Measurements from ENCODE around the gene KIF26B. TPM values are rescaled to one million over a fixed set of nuclear protein-coding genes. Genes with fewer than 3 reads are reported as not detected.
A peak's percentile ranks its signal among the peaks of the same experiment; 100 is the strongest.

Gene KIF26B
- total RNA-seq, 1 donor from 2014 or later, result 0.49 TPM

DNA sequence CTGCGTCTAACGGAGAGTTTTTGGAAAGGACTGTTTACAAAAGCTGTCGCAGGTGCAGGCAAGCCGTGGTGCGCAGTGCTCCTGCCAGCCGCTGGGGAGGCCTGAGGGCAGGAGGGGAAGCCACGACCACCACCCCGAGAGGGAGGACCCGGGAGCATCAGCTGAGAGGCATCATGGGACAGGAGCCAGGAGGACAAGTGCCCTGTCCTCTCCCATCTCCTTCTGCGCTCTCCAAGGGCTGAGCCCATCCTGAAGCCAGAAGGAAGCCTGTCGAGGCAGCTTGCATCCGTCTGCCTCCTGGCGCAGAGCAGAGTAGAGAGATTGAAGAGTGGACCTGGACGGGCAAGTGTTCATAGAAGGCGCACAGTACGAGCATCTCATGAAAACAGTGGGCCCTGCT is 310.9 kb downstream of the KIF26B start:
- Histone ChIP-seq H3K27me3 (no peaks in the 10 kb centered on the region), H3K27ac (no peak overlapping the region), H3K4me1 (no peaks in the 10 kb centered on the region), H3K9me3 (no peaks in the 10 kb centered on the region), H3K36me3 (no peaks in the 10 kb centered on the region), H3K4me3 (no peak overlapping the region)
- no peak for DNase-seq (ENCODE audit: extremely low spot score in 2 of 2)
- intact Hi-C loops (cut with DNase I), result no loop called here
- no peak for TF ChIP-seq POLR2A (IDR thresholded peaks at IDR 0.05)
- no peak for TF ChIP-seq POLR2AphosphoS5 (IDR thresholded peaks at IDR 0.05; ENCODE audit: insufficient read depth in 1 of 2, low read depth in 1 of 2)
- TF ChIP-seq CTCF (IDR thresholded peaks at IDR 0.05), result no peak

GRCh38 chr1:245466261-245466660 is 311.5 kb downstream of the KIF26B start:
- no peak for TF ChIP-seq POLR2A (IDR thresholded peaks at IDR 0.05)
- intact Hi-C loops (cut with DNase I), result no loop called here
- no peaks in the 10 kb centered on the region for H3K36me3 ChIP-seq
- no peak overlapping the region for H3K27ac ChIP-seq
- no peak for DNase-seq (ENCODE audit: extremely low spot score in 2 of 2)
- H3K9me3 ChIP-seq, result no peaks in the 10 kb centered on the region
- H3K4me3 ChIP-seq, result no peak overlapping the region
- H3K27me3 ChIP-seq, result no peaks in the 10 kb centered on the region
- H3K4me1 ChIP-seq, result no peaks in the 10 kb centered on the region

GRCh38 chr1:245467804-245468203 is 313.0 kb downstream of the KIF26B start:
- peak in 1 of 2 donors; percentile 5 for DNase-seq (ENCODE audit: extremely low spot score in 2 of 2)
- intact Hi-C loops (cut with DNase I), result no loop called here
- Histone ChIP-seq H3K27ac (no peak overlapping the region), H3K36me3 (no peaks in the 10 kb centered on the region), H3K9me3 (no peaks in the 10 kb centered on the region), H3K4me3 (no peak overlapping the region), H3K4me1 (no peaks in the 10 kb centered on the region), H3K27me3 (no peaks in the 10 kb centered on the region)
- TF ChIP-seq CTCF (IDR thresholded peaks at IDR 0.05) (no peak), POLR2AphosphoS5 (IDR thresholded peaks at IDR 0.05; ENCODE audit: insufficient read depth in 1 of 2, low read depth in 1 of 2) (no peak), POLR2A (IDR thresholded peaks at IDR 0.05) (no peak)

DNA sequence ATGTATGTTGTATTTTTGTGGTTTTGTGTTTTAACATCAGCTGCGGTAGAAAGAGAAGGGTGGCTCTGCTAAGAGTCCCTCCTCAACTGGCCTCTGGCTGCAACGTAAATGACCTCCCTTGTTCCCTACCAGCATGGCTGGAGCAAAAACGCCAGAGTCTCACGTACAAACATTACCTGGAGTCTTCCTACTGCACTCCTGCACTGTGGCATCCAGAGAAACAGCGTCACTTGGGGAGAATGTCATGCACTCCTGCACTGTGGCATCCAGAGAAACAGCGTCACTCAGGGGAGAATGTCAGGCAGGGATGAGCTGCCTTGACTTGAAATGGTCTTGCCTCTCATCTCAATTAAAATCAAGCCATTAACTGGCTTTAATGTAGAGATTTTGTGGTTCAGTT is 314.2 kb downstream of the KIF26B start:
- Histone ChIP-seq H3K36me3 (no peaks in the 10 kb centered on the region), H3K4me1 (no peaks in the 10 kb centered on the region), H3K9me3 (no peaks in the 10 kb centered on the region), H3K27ac (no peak overlapping the region), H3K4me3 (no peak overlapping the region), H3K27me3 (no peaks in the 10 kb centered on the region)
- intact Hi-C loops (cut with DNase I), result no loop called here
- no peak for TF ChIP-seq POLR2AphosphoS5 (IDR thresholded peaks at IDR 0.05; ENCODE audit: insufficient read depth in 1 of 2, low read depth in 1 of 2)
- TF ChIP-seq POLR2A (IDR thresholded peaks at IDR 0.05), result no peak
- no peak for TF ChIP-seq CTCF (IDR thresholded peaks at IDR 0.05)
- no peak for DNase-seq (ENCODE audit: extremely low spot score in 2 of 2)

- Histone ChIP-seq H3K36me3 (no peaks in the 10 kb centered on the region), H3K4me3 (no peak overlapping the region), H3K9me3 (no peaks in the 10 kb centered on the region), H3K27ac (no peak overlapping the region), H3K4me1 (no peaks in the 10 kb centered on the region), H3K27me3 (no peaks in the 10 kb centered on the region)
- DNase-seq (ENCODE audit: extremely low spot score in 2 of 2), result no peak
- TF ChIP-seq POLR2A (IDR thresholded peaks at IDR 0.05), result no peak
- no peak for TF ChIP-seq POLR2AphosphoS5 (IDR thresholded peaks at IDR 0.05; ENCODE audit: insufficient read depth in 1 of 2, low read depth in 1 of 2)
- TF ChIP-seq CTCF (IDR thresholded peaks at IDR 0.05), result no peak
- intact Hi-C loops (cut with DNase I), result no loop called here
Observed at GRCh38 chr1:245469734-245470133, 314.9 kb downstream of the KIF26B start.

DNA sequence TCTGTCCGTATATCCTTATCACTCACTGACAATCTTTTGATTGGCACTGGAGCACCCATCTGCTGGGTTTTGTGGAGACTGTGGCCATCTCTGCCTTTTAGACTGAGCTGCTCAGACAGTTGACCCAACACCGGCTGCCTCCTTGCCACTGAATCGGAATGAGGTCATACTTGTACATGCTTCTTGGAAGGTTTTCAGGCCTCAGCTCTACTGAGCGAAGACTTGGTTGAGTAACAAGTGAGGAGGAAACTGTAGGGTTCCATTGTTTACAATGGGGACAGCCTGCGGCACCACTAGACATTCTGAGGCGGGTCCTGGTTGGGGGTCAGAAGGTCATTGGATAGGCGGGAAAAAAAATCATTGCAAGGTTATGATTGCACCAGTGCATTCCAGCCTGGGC is 320.3 kb downstream of the KIF26B start:
- no peak for DNase-seq (ENCODE audit: extremely low spot score in 2 of 2)
- Histone ChIP-seq H3K27ac (no peak overlapping the region), H3K36me3 (no peaks in the 10 kb centered on the region), H3K27me3 (no peaks in the 10 kb centered on the region), H3K4me1 (no peaks in the 10 kb centered on the region), H3K4me3 (no peak overlapping the region), H3K9me3 (no peaks in the 10 kb centered on the region)
- intact Hi-C loops (cut with DNase I), result no loop called here
- no peak for TF ChIP-seq CTCF (IDR thresholded peaks at IDR 0.05)
- no peak for TF ChIP-seq POLR2A (IDR thresholded peaks at IDR 0.05)
- no peak for TF ChIP-seq POLR2AphosphoS5 (IDR thresholded peaks at IDR 0.05; ENCODE audit: insufficient read depth in 1 of 2, low read depth in 1 of 2)
